Measurements from ENCODE around the gene OBSCN. TPM values are rescaled to one million over a fixed set of nuclear protein-coding genes. Genes with fewer than 3 reads are reported as not detected.
A peak's percentile ranks its signal among the peaks of the same experiment; 100 is the strongest.

OBSCN gene
- total RNA-seq, 1 donor from 2014 or later: 74.1 TPM

DNA sequence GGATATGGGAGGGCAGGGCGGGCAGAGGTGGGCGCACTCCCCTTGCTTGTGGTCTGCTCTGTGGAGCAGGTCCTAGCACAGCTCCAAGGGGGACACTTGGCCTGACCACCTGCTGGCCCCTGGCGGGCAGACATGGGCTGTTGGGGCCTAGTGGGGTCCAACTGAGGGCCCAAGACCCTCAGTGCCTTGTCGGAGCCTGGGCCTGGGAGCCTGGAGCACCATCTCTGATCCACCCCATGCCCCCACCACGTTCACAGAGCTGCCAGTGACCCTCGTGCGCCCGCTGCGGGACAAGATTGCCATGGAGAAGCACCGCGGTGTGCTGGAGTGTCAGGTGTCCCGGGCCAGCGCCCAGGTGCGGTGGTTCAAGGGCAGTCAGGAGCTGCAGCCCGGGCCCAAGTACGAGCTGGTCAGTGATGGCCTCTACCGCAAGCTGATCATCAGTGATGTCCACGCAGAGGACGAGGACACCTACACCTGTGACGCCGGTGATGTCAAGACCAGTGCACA lies 70.6 kb downstream of the OBSCN start:
- DNase-seq (ENCODE audit: low read depth): no peak

DNA sequence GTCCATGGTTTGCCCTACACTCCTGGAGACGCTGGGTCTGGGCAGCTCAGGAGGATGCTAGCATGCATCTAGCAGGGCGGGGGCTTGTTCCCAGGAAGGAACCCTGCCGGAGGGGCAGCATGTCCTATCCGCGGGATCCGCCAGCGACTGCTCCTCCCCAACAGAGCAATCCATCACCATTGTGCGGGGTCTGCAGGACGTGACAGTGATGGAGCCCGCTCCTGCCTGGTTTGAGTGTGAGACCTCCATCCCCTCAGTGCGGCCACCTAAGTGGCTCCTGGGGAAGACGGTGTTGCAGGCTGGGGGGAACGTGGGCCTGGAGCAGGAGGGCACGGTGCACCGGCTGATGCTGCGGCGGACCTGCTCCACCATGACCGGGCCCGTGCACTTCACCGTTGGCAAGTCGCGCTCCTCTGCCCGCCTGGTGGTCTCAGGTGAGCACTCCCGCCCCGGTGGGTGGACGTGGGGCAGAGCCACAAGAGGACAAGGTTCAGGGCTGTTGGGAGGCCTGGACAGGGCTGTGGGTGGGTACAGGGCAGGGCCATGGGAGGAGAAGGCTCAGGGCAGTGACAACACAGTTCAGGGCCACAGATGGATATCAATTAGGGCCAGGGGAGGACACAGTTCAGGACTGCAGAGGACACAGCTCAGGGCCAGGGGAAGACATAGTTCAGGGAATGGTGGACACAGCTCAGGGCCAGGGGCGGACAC lies 71.3 kb downstream of the OBSCN start:
- DNase-seq (ENCODE audit: low read depth): no peak

DNA sequence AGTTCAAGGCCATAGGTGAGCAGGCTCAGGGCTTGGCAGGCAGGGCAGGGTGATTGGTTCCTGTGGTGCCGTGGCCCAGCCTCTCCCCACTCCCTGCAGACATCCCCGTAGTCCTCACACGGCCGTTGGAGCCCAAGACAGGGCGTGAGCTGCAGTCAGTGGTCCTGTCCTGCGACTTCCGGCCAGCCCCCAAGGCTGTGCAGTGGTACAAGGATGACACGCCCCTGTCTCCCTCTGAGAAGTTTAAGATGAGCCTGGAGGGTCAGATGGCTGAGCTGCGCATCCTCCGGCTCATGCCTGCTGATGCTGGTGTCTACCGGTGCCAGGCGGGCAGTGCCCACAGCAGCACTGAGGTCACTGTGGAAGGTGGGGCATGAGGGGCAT lies 71.9 kb downstream of the OBSCN start:
- no peak for DNase-seq (ENCODE audit: low read depth)

DNA sequence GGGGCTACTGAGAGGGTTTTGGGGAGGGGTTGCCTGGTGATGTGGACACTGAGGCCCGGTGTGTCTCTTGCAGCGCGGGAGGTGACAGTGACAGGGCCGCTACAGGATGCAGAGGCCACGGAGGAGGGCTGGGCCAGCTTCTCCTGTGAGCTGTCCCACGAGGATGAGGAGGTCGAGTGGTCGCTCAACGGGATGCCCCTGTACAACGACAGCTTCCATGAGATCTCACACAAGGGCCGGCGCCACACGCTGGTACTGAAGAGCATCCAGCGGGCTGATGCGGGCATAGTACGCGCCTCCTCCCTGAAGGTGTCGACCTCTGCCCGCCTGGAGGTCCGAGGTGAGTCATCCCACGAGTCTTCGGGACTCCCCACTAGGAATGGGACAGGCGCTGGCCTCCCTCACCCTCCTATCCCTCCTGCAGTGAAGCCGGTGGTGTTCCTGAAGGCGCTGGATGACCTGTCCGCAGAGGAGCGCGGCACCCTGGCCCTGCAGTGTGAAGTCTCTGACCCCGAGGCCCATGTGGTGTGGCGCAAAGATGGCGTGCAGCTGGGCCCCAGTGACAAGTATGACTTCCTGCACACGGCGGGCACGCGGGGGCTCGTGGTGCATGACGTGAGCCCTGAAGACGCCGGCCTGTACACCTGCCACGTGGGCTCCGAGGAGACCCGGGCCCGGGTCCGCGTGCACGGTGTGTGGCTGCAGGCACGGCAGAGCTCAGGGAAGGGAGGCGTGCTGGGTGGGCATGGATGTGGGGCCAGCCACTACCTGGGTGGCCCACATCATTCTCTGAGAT lies 72.5 kb downstream of the OBSCN start:
- no peak for DNase-seq (ENCODE audit: low read depth)

DNA sequence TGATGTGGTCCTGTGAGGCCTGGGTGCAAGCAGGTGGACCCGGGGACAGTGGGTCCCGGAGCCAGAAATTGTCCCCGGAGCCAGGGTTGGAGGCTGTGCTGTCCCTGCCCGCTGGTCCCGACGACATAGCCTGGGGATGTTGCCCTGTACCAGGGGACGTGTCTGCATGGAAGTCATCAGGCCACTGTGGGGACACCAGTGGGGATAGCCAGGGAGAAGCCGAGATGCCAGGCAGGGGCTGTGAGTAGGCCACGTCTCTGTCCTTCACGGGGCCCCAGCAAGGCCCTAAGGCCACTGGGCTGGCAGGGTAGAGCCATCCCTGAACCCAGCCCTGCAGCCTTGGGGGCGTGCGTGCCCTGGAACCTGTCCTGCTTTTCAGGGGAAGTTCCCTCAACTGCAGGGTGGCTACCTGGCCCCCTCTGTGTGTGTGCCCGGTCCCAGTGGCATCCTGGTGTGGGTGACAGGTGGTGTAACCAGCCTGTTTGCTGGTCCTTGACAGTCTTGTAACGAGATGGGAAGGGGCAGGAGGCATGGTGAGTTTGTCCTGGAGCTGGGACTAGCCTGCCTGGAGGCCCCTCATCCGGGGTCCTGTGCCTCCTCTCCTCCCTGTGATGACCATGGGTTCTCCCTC lies 73.2 kb downstream of the OBSCN start:
- no peak for DNase-seq (ENCODE audit: low read depth)

DNA sequence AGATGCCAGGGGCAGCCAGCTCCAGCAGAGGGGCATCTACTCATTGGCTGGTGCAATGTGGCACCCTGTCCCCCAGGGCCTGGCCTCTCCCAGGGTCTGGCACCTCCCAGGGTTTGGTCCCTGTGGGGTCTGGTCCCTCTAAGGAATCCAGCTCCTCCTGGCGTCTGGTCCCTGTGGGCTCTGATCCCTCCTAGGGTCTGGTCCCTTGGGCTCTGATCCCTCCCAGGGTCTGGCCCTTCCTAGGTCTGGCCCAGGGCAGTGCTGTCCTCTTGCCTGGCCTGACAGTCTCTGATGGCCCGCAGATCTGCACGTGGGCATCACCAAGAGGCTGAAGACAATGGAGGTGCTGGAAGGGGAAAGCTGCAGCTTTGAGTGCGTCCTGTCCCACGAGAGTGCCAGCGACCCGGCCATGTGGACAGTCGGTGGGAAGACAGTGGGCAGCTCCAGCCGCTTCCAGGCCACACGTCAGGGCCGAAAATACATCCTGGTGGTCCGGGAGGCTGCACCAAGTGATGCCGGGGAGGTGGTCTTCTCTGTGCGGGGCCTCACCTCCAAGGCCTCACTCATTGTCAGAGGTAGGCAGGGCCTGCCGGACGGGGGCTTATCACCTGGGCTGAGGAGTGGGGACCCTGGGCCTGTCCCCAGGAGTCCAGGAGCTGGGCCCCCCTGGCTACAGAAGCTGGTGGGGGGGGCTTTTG lies 73.9 kb downstream of the OBSCN start:
- no peak for DNase-seq (ENCODE audit: low read depth)

DNA sequence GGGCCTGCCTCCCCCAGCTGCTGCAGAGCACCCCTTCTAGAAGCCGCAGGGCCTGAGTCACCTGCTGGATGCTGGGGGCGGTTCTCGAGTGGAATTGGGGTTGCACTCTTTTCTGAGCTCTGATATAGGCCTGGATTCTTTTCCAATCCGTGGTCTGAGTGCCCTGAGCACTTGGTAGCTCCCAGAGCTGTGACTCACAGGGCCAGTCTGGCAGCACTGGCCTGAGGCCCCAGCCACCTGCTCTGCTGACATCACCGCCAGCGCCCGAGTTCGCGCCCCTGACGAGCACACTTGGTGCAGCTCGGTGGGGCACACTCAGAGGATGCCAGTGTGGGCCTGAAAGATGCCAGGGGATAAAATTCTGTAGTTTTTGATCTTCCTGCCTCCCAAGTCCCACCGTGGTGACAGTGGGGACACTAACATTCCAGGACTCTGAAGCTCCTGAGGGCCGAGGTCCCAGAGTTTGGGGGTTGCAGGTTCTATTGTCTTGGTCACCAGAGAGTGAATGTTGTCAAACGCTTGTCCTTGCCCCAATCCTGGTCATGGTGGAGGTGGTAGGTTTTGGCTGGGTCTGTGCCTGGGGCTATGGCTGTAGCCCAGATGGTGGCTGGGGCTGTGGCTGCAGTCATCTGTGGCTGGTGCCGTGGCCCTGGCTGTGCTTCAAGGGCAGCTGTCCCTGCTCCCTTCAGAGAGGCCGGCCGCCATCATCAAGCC lies 74.6 kb downstream of the OBSCN start:
- peak; percentile 5 for DNase-seq (ENCODE audit: low read depth)

DNA sequence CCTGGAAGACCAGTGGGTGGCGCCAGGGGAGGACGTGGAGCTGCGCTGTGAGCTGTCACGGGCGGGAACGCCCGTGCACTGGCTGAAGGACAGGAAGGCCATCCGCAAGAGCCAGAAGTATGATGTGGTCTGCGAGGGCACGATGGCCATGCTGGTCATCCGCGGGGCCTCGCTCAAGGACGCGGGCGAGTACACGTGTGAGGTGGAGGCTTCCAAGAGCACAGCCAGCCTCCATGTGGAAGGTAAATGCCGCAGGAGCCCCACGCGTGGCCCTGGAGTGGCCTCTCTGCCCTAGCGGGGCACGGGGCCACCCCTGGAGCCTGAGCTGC lies 75.2 kb downstream of the OBSCN start:
- DNase-seq (ENCODE audit: low read depth): no peak

DNA sequence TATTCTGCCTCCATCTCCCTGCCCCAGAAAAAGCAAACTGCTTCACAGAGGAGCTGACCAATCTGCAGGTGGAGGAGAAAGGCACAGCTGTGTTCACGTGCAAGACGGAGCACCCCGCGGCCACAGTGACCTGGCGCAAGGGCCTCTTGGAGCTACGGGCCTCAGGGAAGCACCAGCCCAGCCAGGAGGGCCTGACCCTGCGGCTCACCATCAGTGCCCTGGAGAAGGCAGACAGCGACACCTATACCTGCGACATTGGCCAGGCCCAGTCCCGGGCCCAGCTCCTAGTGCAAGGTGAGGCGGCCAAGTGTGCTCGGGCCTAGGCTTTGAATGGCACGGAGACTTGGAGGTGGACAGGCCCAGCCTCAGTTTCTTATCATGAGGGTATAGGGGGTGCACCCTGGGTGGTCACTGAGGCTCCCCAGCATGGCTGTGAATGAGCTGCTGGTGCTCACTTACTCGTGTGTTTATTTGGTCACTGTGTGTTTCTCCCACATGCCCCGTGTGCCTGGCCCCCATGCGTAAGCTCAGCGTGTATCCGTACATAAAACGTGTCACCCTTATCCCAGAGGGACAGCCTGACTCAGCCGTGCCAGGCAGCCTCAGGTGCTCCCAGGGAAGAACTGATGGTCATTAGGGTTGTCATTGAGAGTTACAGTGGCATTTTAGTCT lies 75.8 kb downstream of the OBSCN start:
- no peak for DNase-seq (ENCODE audit: low read depth)

DNA sequence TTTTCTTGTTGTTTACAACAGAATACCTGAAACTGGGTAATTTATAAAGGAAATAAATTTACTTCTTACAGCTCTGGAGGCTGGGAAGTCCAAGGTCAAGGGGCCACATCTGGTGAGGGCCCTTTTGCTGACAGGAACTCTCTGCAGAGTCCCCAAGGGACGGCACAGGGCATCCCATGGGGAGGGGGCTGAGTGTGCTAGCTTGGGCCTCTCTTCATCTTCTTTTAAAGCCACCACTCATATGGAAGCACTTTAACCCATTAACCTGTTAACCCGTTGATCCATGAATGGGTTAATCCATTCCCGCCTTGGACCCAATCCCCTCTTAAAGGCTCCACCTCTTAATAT lies 76.3 kb downstream of the OBSCN start:
- DNase-seq (ENCODE audit: low read depth): no peak

DNA sequence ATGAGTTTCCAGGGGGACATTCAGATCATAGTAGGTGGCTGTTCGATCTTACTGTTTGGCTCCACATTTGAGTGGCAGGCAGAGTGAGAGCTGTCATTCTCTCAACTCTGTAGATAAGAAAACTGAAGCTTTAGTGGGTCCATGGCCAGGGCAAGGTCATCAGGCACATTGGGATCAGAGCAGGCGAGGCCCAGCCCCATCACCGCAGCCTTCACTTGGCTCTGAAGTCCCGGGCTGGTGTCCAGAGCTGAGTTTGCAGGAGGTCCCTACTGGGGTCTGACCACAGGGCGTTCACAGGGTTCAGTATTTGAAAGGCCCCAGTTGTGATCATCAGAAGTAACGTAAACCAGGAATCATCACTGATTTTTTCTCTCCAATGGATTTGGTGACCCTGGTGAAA lies 76.7 kb downstream of the OBSCN start:
- DNase-seq (ENCODE audit: low read depth): no peak

DNA sequence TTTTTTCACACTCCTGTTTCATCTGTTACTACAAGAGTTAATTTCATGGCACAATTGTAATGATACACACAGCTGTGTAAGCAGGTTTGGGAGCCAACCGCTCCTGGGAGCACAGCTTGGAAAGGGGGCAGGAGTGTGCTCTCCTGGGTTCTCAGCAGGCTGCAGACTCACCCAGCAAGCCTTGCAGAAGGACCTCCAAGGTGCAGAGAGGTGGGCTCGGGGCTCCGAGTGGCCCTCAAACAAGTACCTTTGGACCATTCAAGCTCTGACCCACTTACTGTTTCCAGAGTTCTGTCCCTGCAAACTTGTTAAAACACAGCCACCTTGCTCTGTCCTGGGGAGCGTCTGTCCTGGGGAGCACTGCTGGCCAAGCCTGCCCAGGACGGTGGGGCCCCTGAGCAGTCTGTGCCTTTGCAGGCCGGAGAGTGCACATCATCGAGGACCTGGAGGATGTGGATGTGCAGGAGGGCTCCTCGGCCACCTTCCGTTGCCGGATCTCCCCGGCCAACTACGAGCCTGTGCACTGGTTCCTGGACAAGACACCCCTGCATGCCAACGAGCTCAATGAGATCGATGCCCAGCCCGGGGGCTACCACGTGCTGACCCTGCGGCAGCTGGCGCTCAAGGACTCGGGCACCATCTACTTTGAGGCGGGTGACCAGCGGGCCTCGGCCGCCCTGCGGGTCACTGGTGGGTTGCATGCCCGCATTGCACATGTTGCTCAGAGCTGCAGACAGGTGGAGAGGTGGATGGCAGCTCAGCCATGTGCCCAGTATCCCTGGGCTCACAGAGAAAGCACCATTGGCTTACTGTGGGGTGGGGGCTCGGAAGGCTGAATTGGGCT lies 78.0 kb downstream of the OBSCN start:
- DNase-seq (ENCODE audit: low read depth): no peak

DNA sequence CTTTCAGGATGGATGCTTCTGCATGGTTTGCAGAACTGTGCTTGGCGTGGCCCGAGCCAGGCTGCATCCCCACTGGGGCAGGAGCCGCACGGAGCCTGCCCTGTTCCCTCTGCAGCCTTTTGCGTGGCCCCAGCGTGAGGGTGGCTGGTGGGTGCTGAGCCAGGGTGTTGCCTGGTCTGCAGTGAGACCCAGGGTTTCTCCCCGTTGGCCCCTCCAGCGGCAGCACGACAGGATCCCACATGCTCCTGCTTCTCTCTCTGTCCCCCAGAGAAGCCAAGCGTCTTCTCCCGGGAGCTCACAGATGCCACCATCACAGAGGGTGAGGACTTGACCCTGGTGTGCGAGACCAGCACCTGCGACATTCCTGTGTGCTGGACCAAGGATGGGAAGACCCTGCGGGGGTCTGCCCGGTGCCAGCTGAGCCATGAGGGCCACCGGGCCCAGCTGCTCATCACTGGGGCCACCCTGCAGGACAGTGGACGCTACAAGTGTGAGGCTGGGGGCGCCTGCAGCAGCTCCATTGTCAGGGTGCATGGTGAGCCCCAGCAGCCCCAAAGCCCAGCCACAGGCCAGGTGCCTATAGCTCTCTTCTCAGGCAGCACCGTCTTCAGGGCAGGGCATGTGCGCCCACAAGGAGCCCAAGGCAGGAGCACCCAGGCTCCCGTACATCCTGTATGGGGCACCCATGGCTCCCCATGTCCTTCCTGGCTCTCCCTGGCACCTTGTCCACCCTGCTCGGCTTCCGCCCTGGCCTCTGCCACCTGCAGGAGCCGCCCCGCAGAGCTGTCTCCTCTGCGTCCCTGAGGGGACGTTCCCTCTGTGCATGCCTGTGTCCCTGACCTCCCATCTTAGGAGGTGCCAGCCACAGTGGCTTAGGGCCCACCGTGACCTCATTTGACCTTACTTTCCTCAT lies 78.9 kb downstream of the OBSCN start:
- no peak for DNase-seq (ENCODE audit: low read depth)

DNA sequence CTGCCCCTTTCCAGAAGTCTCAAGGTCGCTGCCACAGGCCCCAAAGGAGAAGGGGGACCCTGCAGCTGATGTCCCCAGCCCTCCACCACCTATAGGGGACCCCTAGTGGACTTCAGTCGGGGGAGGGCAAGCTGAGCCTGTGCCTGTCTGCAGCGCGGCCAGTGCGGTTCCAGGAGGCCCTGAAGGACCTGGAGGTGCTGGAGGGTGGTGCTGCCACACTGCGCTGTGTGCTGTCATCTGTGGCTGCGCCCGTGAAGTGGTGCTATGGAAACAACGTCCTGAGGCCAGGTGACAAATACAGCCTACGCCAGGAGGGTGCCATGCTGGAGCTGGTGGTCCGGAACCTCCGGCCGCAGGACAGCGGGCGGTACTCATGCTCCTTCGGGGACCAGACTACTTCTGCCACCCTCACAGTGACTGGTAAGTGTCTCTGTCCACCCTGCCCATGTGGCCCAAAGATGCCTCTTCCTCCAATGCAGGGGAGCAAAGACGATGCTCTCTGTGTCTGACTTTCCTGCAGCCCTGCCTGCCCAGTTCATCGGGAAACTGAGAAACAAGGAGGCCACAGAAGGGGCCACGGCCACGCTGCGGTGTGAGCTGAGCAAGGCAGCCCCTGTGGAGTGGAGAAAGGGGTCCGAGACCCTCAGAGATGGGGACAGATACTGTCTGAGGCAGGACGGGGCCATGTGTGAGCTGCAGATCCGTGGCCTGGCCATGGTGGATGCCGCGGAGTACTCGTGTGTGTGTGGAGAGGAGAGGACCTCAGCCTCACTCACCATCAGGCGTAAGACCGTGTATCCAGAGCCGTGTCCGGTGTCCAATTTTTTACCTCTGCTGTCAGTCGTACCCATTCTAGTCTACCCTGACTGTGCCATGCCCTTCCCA lies 79.9 kb downstream of the OBSCN start:
- no peak for DNase-seq (ENCODE audit: low read depth)

DNA sequence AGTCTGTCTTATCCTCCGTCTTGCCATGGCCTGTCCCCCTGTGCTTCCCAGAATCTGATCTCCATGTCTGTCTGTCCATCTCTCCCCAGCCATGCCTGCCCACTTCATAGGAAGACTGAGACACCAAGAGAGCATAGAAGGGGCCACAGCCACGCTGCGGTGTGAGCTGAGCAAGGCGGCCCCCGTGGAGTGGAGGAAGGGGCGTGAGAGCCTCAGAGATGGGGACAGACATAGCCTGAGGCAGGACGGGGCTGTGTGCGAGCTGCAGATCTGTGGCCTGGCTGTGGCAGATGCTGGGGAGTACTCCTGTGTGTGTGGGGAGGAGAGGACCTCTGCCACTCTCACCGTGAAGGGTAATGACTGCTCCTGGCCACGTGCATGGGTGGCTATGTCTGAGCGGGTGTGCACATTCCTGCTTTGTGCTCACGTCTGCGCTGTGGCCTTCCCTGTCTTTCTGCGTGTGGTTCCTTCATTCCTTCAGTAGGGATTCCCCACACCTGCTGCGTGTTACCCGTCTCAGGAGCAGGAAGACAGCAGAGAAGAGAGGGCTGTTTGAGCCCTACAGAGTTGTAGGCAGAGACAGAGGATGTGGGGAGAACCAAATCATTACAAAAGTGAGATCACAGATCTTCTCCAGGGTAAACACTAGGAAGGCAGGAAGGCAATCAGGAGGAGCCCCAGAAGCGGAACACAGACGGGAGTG lies 80.8 kb downstream of the OBSCN start:
- no peak for DNase-seq (ENCODE audit: low read depth)

DNA sequence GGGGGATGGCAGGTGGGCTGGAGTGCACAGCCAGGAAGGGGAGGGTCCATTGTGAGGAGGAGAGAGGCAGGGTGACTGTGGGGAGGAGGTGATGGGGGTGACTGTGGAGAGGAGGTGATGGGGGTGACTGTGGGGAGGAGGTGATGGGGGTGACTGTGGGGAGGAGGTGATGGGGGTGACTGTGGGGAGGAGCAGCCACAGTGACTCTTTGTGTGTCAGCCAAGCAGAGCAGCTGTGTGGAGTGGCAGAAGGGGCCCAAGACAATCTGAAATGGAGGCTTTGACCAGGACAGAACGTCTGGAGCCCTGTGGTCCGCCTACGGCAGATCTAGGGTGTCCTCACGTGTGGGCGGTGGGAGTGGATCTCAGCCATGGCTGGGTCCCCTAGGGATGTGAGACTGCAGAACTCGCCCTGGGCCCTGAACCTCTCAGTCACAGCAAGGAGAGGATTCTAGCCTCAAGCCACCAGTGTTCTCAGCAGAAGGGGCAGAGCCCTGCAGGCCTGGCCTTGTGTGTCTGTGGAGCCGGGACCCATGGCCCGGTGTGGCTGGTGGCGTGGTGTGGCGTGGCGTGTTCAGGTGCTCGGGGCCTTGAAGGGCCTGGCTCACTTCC lies 81.5 kb downstream of the OBSCN start:
- DNase-seq (ENCODE audit: low read depth): no peak

Data from renal cortical epithelial cell (primary cell).